IMR-90 (cell line): ENCODE results near the gene VPS54. TPM values are rescaled to one million over a fixed set of nuclear protein-coding genes. Genes with fewer than 3 reads are reported as not detected.

Experiments used
- ATAC-seq: fragments of 200-7000 bp; cut with Tn5 transposase; 2 replicates; pipeline ENCODE4 v1.9.1; 2020; ENCODE audit warnings: low read depth, mild to moderate bottlenecking, moderate library complexity
- BruUV-seq: library from RNA; stranded (reverse); fragments of 400-500 nt; replicated peaks from 2 replicates; lab custom pipeline; 2021; lab: Mats Ljungman, UMichigan
- CTCF ChIA-PET: fragments of 300-600 bp; formaldehyde crosslinking; extraction: SDS; loops from one replicate; lab custom pipeline; 2021; ENCODE audit warnings: antibody characterized with exemption; lab: Yijun Ruan, JAX
- POLR2A ChIA-PET: fragments of 300-600 bp; sonication (Branson Sonifier 250); formaldehyde crosslinking; loops from one replicate; lab custom pipeline; 2022; ENCODE audit warnings: antibody characterized with exemption; ENCODE audit not compliant: unreplicated experiment; lab: Charles Lee
- DNase-seq: peaks from one replicate; pipeline ENCODE4 v3.0.0; 2013
- H2AFZ ChIP-seq: replicated peaks from 2 replicates; pipeline ENCODE3; 2013; ENCODE audit warnings: low read length, mild to moderate bottlenecking; ENCODE audit not compliant: poor library complexity
- H2AK5ac ChIP-seq: 2 replicates; pipeline ENCODE4 v1.6.1; 2013; ENCODE audit warnings: low read depth, low read length, inconsistent platforms
- H2AK9ac ChIP-seq: replicated peaks from 2 replicates; pipeline ENCODE3; 2013; ENCODE audit warnings: mild to moderate bottlenecking, low read depth, low read length, moderate library complexity; ENCODE audit not compliant: poor library complexity
- H2BK120ac ChIP-seq: 2 replicates; pipeline ENCODE4 v1.6.1; 2013; ENCODE audit warnings: low read depth, low read length, inconsistent platforms
- H2BK15ac ChIP-seq: 3 replicates; pipeline ENCODE4 v1.6.1; 2013; ENCODE audit warnings: low read depth, low read length, inconsistent platforms
- H2BK20ac ChIP-seq: 2 replicates; pipeline ENCODE4 v1.6.1; 2013; ENCODE audit warnings: low read depth, mild to moderate bottlenecking, inconsistent platforms, low read length, moderate library complexity
- H2BK5ac ChIP-seq: 2 replicates; pipeline ENCODE4 v1.6.1; 2013; ENCODE audit warnings: mild to moderate bottlenecking, low read depth, low read length, inconsistent platforms; ENCODE audit not compliant: poor library complexity, severe bottlenecking
- H3K14ac ChIP-seq: replicated peaks from 2 replicates; pipeline ENCODE4 v1.6.1; 2013; ENCODE audit warnings: low read depth, low read length, inconsistent platforms
- H3K18ac ChIP-seq: 2 replicates; pipeline ENCODE4 v1.6.1; 2013; ENCODE audit warnings: low read depth, low read length, control low read depth
- H3K23ac ChIP-seq: 2 replicates; pipeline ENCODE4 v1.6.1; 2013; ENCODE audit warnings: low read depth, low read length, inconsistent platforms
- H3K27ac ChIP-seq: 2 replicates; pipeline ENCODE4 v1.5.1; 2013; ENCODE audit warnings: mild to moderate bottlenecking, control low read depth, low read length; ENCODE audit not compliant: insufficient read depth
- H3K27me3 ChIP-seq: 2 replicates; pipeline ENCODE4 v1.6.1; 2013; ENCODE audit warnings: low read length; ENCODE audit not compliant: control insufficient read depth, insufficient read depth
- H3K36me3 ChIP-seq: 2 replicates; pipeline ENCODE4 v1.6.1; 2013; ENCODE audit warnings: low read length, mixed read lengths; ENCODE audit not compliant: control insufficient read depth, insufficient read depth
- H3K4ac ChIP-seq: 2 replicates; pipeline ENCODE4 v1.6.1; 2013; ENCODE audit warnings: low read depth, low read length, inconsistent platforms
- H3K4me1 ChIP-seq: 2 replicates; pipeline ENCODE4 v1.6.1; 2013; ENCODE audit warnings: low read length, mixed read lengths; ENCODE audit not compliant: control insufficient read depth, insufficient read depth
- H3K4me2 ChIP-seq: 2 replicates; pipeline ENCODE4 v1.6.1; 2013; ENCODE audit warnings: low read depth, mild to moderate bottlenecking, control low read depth, low read length, moderate library complexity
- H3K4me3 ChIP-seq: 2 replicates; pipeline ENCODE4 v1.5.1; 2013; ENCODE audit warnings: low read depth, mild to moderate bottlenecking, control low read depth, low read length, moderate library complexity; ENCODE audit not compliant: insufficient read depth
- H3K56ac ChIP-seq: 2 replicates; pipeline ENCODE4 v1.6.1; 2013; ENCODE audit warnings: low read length, inconsistent platforms; ENCODE audit not compliant: insufficient read depth; ENCODE audit errors: extremely low read depth
- H3K79me1 ChIP-seq, 2 experiments: 2 replicates each; pipeline ENCODE4 v1.6.1; 2013; ENCODE audit warnings: low read length in 2 of 2, inconsistent platforms in 1 of 2, low read depth in 1 of 2
- H3K9ac ChIP-seq: 2 replicates; pipeline ENCODE4 v1.6.1; 2013; ENCODE audit warnings: low read depth, low read length, control low read depth
- H3K9me1 ChIP-seq: 2 replicates; pipeline ENCODE4 v1.6.1; 2013; ENCODE audit warnings: low read length, inconsistent platforms; ENCODE audit not compliant: insufficient read depth
- H3K9me3 ChIP-seq: 2 replicates; pipeline ENCODE4 v1.6.1; 2013; ENCODE audit warnings: low read length; ENCODE audit not compliant: control insufficient read depth, insufficient read depth
- H4K20me1 ChIP-seq: 2 replicates; pipeline ENCODE4 v1.6.1; 2013; ENCODE audit warnings: low read length, inconsistent platforms; ENCODE audit not compliant: insufficient read depth
- H4K5ac ChIP-seq: 2 replicates; pipeline ENCODE4 v1.6.1; 2013; ENCODE audit warnings: mild to moderate bottlenecking, low read depth, low read length, control low read depth
- H4K8ac ChIP-seq, 2 experiments: 2 replicates each; pipeline ENCODE4 v1.6.1; 2013; ENCODE audit warnings: low read depth in 2 of 2, low read length in 2 of 2, control low read depth in 1 of 2, inconsistent platforms in 1 of 2
- H4K91ac ChIP-seq: 2 replicates; pipeline ENCODE4 v1.6.1; 2013; ENCODE audit warnings: low read depth, low read length, inconsistent platforms; ENCODE audit not compliant: insufficient read depth
- BHLHE40 ChIP-seq: fragments of 150-350 bp; IDR thresholded peaks from 2 replicates; pipeline ENCODE4 v1.6.1; 2016; ENCODE audit warnings: mild to moderate bottlenecking, low read depth, low read length
- CEBPB ChIP-seq: IDR thresholded peaks from 2 replicates; pipeline ENCODE4 v1.6.1; 2012; ENCODE audit warnings: low read depth, low read length, improper control_type of control experiment
- CHD1 ChIP-seq: IDR thresholded peaks from 2 replicates; pipeline ENCODE4 v1.6.1; 2012; ENCODE audit warnings: low read depth, low read length, improper control_type of control experiment
- CTCF ChIP-seq: conservative IDR thresholded peaks from 2 replicates; pipeline ENCODE4 v1.5.1; 2012; ENCODE audit warnings: mild to moderate bottlenecking, low read depth, low read length, improper control_type of control experiment
- FOS ChIP-seq: fragments of 150-350 bp; IDR thresholded peaks from 2 replicates; pipeline ENCODE4 v1.6.1; 2016; ENCODE audit warnings: low read depth, low read length
- MAFK ChIP-seq: IDR thresholded peaks from 2 replicates; pipeline ENCODE4 v1.6.1; 2012; ENCODE audit warnings: low read depth, low read length, improper control_type of control experiment
- MAZ ChIP-seq: IDR thresholded peaks from 2 replicates; pipeline ENCODE4 v1.6.1; 2012; ENCODE audit warnings: low read depth, mild to moderate bottlenecking, low read length, improper control_type of control experiment, moderate library complexity, borderline replicate concordance
- MXI1 ChIP-seq: IDR thresholded peaks from 2 replicates; pipeline ENCODE4 v1.6.1; 2012; ENCODE audit warnings: low read depth, mild to moderate bottlenecking, low read length, moderate library complexity, borderline replicate concordance
- NFE2L2 ChIP-seq: fragments of 150-350 bp; IDR thresholded peaks from 2 replicates; pipeline ENCODE4 v1.6.1; 2016; ENCODE audit warnings: low read depth, mild to moderate bottlenecking, low read length
- POLR2A ChIP-seq: IDR thresholded peaks from 2 replicates; pipeline ENCODE4 v1.6.1; 2012; ENCODE audit warnings: mild to moderate bottlenecking, low read depth, low read length
- RAD21 ChIP-seq: IDR thresholded peaks from 2 replicates; pipeline ENCODE4 v1.6.1; 2012; ENCODE audit warnings: low read length, improper control_type of control experiment
- RCOR1 ChIP-seq: IDR thresholded peaks from 2 replicates; pipeline ENCODE4 v1.6.1; 2012; ENCODE audit warnings: mild to moderate bottlenecking, low read length, improper control_type of control experiment; ENCODE audit not compliant: insufficient replicate concordance
- RFX5 ChIP-seq: IDR thresholded peaks from 2 replicates; pipeline ENCODE4 v1.8.0; 2012; ENCODE audit warnings: low read depth, mild to moderate bottlenecking, low read length, moderate library complexity
- SMC3 ChIP-seq: fragments of 150-350 bp; IDR thresholded peaks from 2 replicates; pipeline ENCODE4 v1.6.1; 2016; ENCODE audit warnings: low read depth, mild to moderate bottlenecking, antibody characterized with exemption, low read length, moderate library complexity
- USF2 ChIP-seq: fragments of 150-350 bp; IDR thresholded peaks from 2 replicates; pipeline ENCODE4 v1.6.1; 2017; ENCODE audit warnings: mild to moderate bottlenecking, antibody characterized with exemption, low read length, low read depth
- WGBS, 2 experiments: methylation state at CpG; one replicate each; pipeline versions ENCODE4 v1.1.5 to v1.1.7; 2013; ENCODE audit warnings: missing lambda C conversion rate in 2 of 2; ENCODE audit not compliant: insufficient read length in 1 of 2; ENCODE audit errors: extremely low coverage in 2 of 2; 5-methylcytosine and 5-hydroxymethylcytosine counted together
- dilution Hi-C: fragments of 300-500 bp; cut with HindIII; formaldehyde crosslinking; loops from one replicate; pipeline ENCODE4 v1.14.3; 2018; ENCODE audit warnings: low sequenced_read_pairs; ENCODE audit not compliant: unreplicated experiment
- in situ Hi-C: fragments of 300-500 bp; cut with MboI; formaldehyde crosslinking; loops from 3 replicates; pipeline ENCODE4 v1.14.3; 2019; ENCODE audit warnings: low sequenced_read_pairs, inconsistent platforms, mixed read lengths
- intact Hi-C: fragments of 100-400 bp; cut with micrococcal nuclease; formaldehyde crosslinking; loops from 2 replicates; pipeline ENCODE4 v1.10.0; 2022
- polyA plus RNA-seq, 3 experiments: library from polyadenylated mRNA; depleted of rRNA; stranded (reverse); fragments of >200 nt; gene quantifications; 2 replicates each; pipeline ENCODE4 v1.2.3, GENCODE V29; 2012; ENCODE audit warnings: low replicate concordance in 1 of 3
- total RNA-seq: library from RNA; depleted of rRNA; stranded (reverse); fragments of >200 nt; gene quantifications from 2 replicates; pipeline ENCODE4 v1.2.3, GENCODE V29; 2012
- TF ChIP-seq, protein P1 (sequence below): fragments of 150-350 bp; IDR thresholded peaks from 2 replicates; pipeline ENCODE4 v1.6.1; 2016; ENCODE audit warnings: low read depth, mild to moderate bottlenecking, low read length, moderate library complexity, borderline replicate concordance

Gene VPS54
- total and polyA plus RNA-seq, 2 of the 4 experiments (the other 2 are of a cell fraction): 7.1 to 18.1 TPM

- no TSS peak for BruUV-seq
- H4K5ac ChIP-seq: no peak overlapping the region; the same call in 1 of the 2 replicates
- no peaks in the 10 kb centered on the region for H4K20me1 ChIP-seq
- H4K91ac ChIP-seq: no peak overlapping the region
- no peak overlapping the region for H2BK5ac ChIP-seq
- DNase-seq (peak; percentile 15), ATAC-seq (no peak)
- no peak overlapping the region for H2BK15ac ChIP-seq
- no peak overlapping the region for H2BK20ac ChIP-seq
- no peak overlapping the region for H3K27ac ChIP-seq
- in situ Hi-C loops: no loop called here
- H2AK5ac ChIP-seq: no peak overlapping the region
- 46% methylated on average over 1 of the region's 2 CpGs; no CpG with 5 or more reads in 1 of the 2 experiments for WGBS, 2 experiments
- H3K56ac ChIP-seq: no peak overlapping the region
- ChIA-PET POLR2A (no interaction called here), CTCF (no interaction called here)
- H3K4me2 ChIP-seq: no peak overlapping the region
- H3K4me3 ChIP-seq: no peak overlapping the region
- H3K4ac ChIP-seq: no peak overlapping the region
- H4K8ac ChIP-seq: no peak overlapping the region
- H3K18ac ChIP-seq: no peak overlapping the region
- no peak overlapping the region for H2AFZ ChIP-seq
- TF ChIP-seq FOS: no peak
- no peak for TF ChIP-seq BHLHE40
- TF ChIP-seq RCOR1: no peak
- TF ChIP-seq CHD1: no peak
- TF ChIP-seq MXI1: no peak
- TF ChIP-seq CEBPB: no peak
- TF ChIP-seq USF2: no peak
- TF ChIP-seq CTCF: no peak
- TF ChIP-seq, protein P1, sequence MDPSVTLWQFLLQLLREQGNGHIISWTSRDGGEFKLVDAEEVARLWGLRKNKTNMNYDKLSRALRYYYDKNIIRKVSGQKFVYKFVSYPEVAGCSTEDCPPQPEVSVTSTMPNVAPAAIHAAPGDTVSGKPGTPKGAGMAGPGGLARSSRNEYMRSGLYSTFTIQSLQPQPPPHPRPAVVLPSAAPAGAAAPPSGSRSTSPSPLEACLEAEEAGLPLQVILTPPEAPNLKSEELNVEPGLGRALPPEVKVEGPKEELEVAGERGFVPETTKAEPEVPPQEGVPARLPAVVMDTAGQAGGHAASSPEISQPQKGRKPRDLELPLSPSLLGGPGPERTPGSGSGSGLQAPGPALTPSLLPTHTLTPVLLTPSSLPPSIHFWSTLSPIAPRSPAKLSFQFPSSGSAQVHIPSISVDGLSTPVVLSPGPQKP: no peak
- no peak for TF ChIP-seq MAFK
- no peak for TF ChIP-seq POLR2A
- no peak for TF ChIP-seq RFX5
- TF ChIP-seq RAD21: no peak
- no peak for TF ChIP-seq NFE2L2
- no peak for TF ChIP-seq SMC3
- TF ChIP-seq MAZ: no peak
- H3K36me3 ChIP-seq: peaks cover 18% of the 10 kb centered on the region; the same call in 1 of the 2 replicates
- H3K27me3 ChIP-seq: no peaks in the 10 kb centered on the region
- no peak overlapping the region for H3K23ac ChIP-seq
- no peak overlapping the region for H2AK9ac ChIP-seq
- no peaks in the 10 kb centered on the region for H3K9me1 ChIP-seq
- no peak overlapping the region for H2BK120ac ChIP-seq
- H3K14ac ChIP-seq: no peak overlapping the region
- H3K9me3 ChIP-seq: no peaks in the 10 kb centered on the region
- no peak overlapping the region for H3K9ac ChIP-seq
- H3K4me1 ChIP-seq: peaks cover 2% of the 10 kb centered on the region; the same call in 1 of the 2 replicates
- H3K79me1 ChIP-seq: peaks cover 3 to 4% of the 10 kb centered on the region in 2 experiments; a peak in 3 of 4 replicates
- intact Hi-C loops: no loop called here
- dilution Hi-C loops: no loop called here
Observed at GRCh38 chr2:63893163-63893562, 126.1 kb downstream of the VPS54 start.
